Measurements from ENCODE around the gene IL18R1. TPM values are rescaled to one million over a fixed set of nuclear protein-coding genes. Genes with fewer than 3 reads are reported as not detected.

Gene IL18R1
- total RNA-seq, 1 donor from 2014 or later: 1.8 TPM

GRCh38 chr2:102418421-102418961 is 62.9 kb downstream of the IL18R1 start:
- DNase-seq: no peak
- no peak overlapping the region for H3K4me3 ChIP-seq
- H3K27me3 ChIP-seq (ENCODE audit: low read depth): peaks cover 28% of the 10 kb centered on the region

GRCh38 chr2:102420290-102420689 is 64.7 kb downstream of the IL18R1 start:
- Histone ChIP-seq H3K36me3 (no peaks in the 10 kb centered on the region), H3K4me3 (no peak overlapping the region), H3K4me1 (no peaks in the 10 kb centered on the region), H3K9me3 (replicated peaks) (no peaks in the 10 kb centered on the region), H3K27ac (replicated peaks) (no peak overlapping the region), H3K27me3 (ENCODE audit: low read depth) (peaks cover 33% of the 10 kb centered on the region)
- no peak for DNase-seq
- intact Hi-C loops (cut with micrococcal nuclease): no loop called here
- TF ChIP-seq, protein P1, sequence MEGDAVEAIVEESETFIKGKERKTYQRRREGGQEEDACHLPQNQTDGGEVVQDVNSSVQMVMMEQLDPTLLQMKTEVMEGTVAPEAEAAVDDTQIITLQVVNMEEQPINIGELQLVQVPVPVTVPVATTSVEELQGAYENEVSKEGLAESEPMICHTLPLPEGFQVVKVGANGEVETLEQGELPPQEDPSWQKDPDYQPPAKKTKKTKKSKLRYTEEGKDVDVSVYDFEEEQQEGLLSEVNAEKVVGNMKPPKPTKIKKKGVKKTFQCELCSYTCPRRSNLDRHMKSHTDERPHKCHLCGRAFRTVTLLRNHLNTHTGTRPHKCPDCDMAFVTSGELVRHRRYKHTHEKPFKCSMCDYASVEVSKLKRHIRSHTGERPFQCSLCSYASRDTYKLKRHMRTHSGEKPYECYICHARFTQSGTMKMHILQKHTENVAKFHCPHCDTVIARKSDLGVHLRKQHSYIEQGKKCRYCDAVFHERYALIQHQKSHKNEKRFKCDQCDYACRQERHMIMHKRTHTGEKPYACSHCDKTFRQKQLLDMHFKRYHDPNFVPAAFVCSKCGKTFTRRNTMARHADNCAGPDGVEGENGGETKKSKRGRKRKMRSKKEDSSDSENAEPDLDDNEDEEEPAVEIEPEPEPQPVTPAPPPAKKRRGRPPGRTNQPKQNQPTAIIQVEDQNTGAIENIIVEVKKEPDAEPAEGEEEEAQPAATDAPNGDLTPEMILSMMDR (IDR thresholded peaks at IDR 0.05; ENCODE audit: borderline replicate concordance): no peak

More at GRCh38 chr2:102418421-102418961, 62.9 kb downstream of the IL18R1 start:
- H3K27ac ChIP-seq (replicated peaks): no peak overlapping the region
- intact Hi-C loops (cut with micrococcal nuclease): no loop called here
- H3K9me3 ChIP-seq (replicated peaks): no peaks in the 10 kb centered on the region
- TF ChIP-seq, protein P1 (IDR thresholded peaks at IDR 0.05; ENCODE audit: borderline replicate concordance): no peak
- H3K4me1 ChIP-seq: no peaks in the 10 kb centered on the region
- no peaks in the 10 kb centered on the region for H3K36me3 ChIP-seq

GRCh38 chr2:102421890-102422759 is 66.5 kb downstream of the IL18R1 start:
- Histone ChIP-seq H3K4me3 (no peak overlapping the region), H3K4me1 (no peaks in the 10 kb centered on the region), H3K27me3 (ENCODE audit: low read depth) (peaks cover 33% of the 10 kb centered on the region), H3K36me3 (no peaks in the 10 kb centered on the region), H3K27ac (replicated peaks) (no peak overlapping the region), H3K9me3 (replicated peaks) (no peaks in the 10 kb centered on the region)
- intact Hi-C loops (cut with micrococcal nuclease): no loop called here
- no peak for DNase-seq
- TF ChIP-seq, protein P1 (IDR thresholded peaks at IDR 0.05; ENCODE audit: borderline replicate concordance): no peak

GRCh38 chr2:102422910-102423309 is 67.3 kb downstream of the IL18R1 start, which contains the start of gene IL18RAP:
TSS of gene IL18RAP (plus strand) at chr2:102423160. CDS start at chr2:102423278, 118 bp downstream.
- intact Hi-C loops (cut with micrococcal nuclease): no loop called here
- Histone ChIP-seq H3K36me3 (no peaks in the 10 kb centered on the region), H3K27ac (replicated peaks) (no peak within 1 kb of the TSS), H3K9me3 (replicated peaks) (peaks cover 5% of the 10 kb centered on the region), H3K27me3 (ENCODE audit: low read depth) (peaks cover 33% of the 10 kb centered on the region), H3K4me3 (no peak within 1 kb of the TSS), H3K4me1 (no peaks in the 10 kb centered on the region)
- no peak for DNase-seq
- TF ChIP-seq, protein P1 (IDR thresholded peaks at IDR 0.05; ENCODE audit: borderline replicate concordance): no peak

- peaks cover 10% of the 10 kb centered on the region for H3K9me3 ChIP-seq (replicated peaks)
- no peaks in the 10 kb centered on the region for H3K36me3 ChIP-seq
- no peak overlapping the region for H3K4me3 ChIP-seq
- TF ChIP-seq, protein P1 (IDR thresholded peaks at IDR 0.05; ENCODE audit: borderline replicate concordance): no peak
- intact Hi-C loops (cut with micrococcal nuclease): no loop called here
- no peak overlapping the region for H3K27ac ChIP-seq (replicated peaks)
- no peaks in the 10 kb centered on the region for H3K4me1 ChIP-seq
- no peak for DNase-seq
- H3K27me3 ChIP-seq (ENCODE audit: low read depth): peaks cover 33% of the 10 kb centered on the region
Measured at GRCh38 chr2:102423368-102423767, 67.8 kb downstream of the IL18R1 start.

All from left ventricle myocardium inferior (tissue), 1 donor.